ENCODE results near the gene HOXB8.

Gene HOXB8

GRCh38 chr17:48583708-48584222, 31.3 kb downstream of the HOXB8 start:
- no peak for DNase-seq (ENCODE audit: low spot score)

- no peak for DNase-seq (ENCODE audit: low spot score)
Measured at GRCh38 chr17:48582750-48583069, 32.4 kb downstream of the HOXB8 start.

GRCh38 chr17:48579760-48580554, 35.1 kb downstream of the HOXB8 start:
- no peak for DNase-seq (ENCODE audit: low spot score)

GRCh38 chr17:48579471-48579759, 35.7 kb downstream of the HOXB8 start:
- no peak for DNase-seq (ENCODE audit: low spot score)

- no peak for DNase-seq (ENCODE audit: low spot score)
Measured at GRCh38 chr17:48578616-48579470, 36.2 kb downstream of the HOXB8 start.

- peak; percentile 22 for DNase-seq (ENCODE audit: low spot score)
Measured at GRCh38 chr17:48577946-48578615, 37.0 kb downstream of the HOXB8 start, which contains the start of gene HOXB4. TSS of gene HOXB4 (minus strand) at chr17:48578350. CDS start at chr17:48578319, 31 bp downstream.

GRCh38 chr17:48577330-48577945, 37.7 kb downstream of the HOXB8 start:
- DNase-seq (ENCODE audit: low spot score), result no peak

- no peak for DNase-seq (ENCODE audit: low spot score)
Measured at GRCh38 chr17:48576479-48577309, 38.4 kb downstream of the HOXB8 start.

- no peak for DNase-seq (ENCODE audit: low spot score)
Measured at GRCh38 chr17:48575673-48576478, 39.2 kb downstream of the HOXB8 start.

GRCh38 chr17:48575066-48575582, 40.0 kb downstream of the HOXB8 start:
- no peak for DNase-seq (ENCODE audit: low spot score)

GRCh38 chr17:48574505-48575065, 40.5 kb downstream of the HOXB8 start:
- DNase-seq (ENCODE audit: low spot score), result no peak

- no peak for DNase-seq (ENCODE audit: low spot score)
Measured at GRCh38 chr17:48571826-48572417, 43.2 kb downstream of the HOXB8 start.

GRCh38 chr17:48571024-48571818, 43.9 kb downstream of the HOXB8 start:
- DNase-seq (ENCODE audit: low spot score), result no peak

GRCh38 chr17:48570325-48571023, 44.6 kb downstream of the HOXB8 start:
- DNase-seq (ENCODE audit: low spot score), result no peak

GRCh38 chr17:48569674-48570324, 45.3 kb downstream of the HOXB8 start:
- no peak for DNase-seq (ENCODE audit: low spot score)

GRCh38 chr17:48569240-48569582, 45.9 kb downstream of the HOXB8 start:
- DNase-seq (ENCODE audit: low spot score), result no peak

- DNase-seq (ENCODE audit: low spot score), result no peak
Measured at GRCh38 chr17:48568499-48569239, 46.4 kb downstream of the HOXB8 start.

Measured in globus pallidus (tissue), 1 donor.